H1 (cell line): ENCODE data around the gene JOSD2. TPM values are rescaled to one million over a fixed set of nuclear protein-coding genes. Genes with fewer than 3 reads are reported as not detected.

ENCODE experiments used
- ATF3 ChIP-seq: IDR thresholded peaks from 2 replicates; pipeline ENCODE4 v1.6.1; 2011; ENCODE audit warnings: low read depth, mild to moderate bottlenecking, low read length; ENCODE audit not compliant: insufficient read depth
- BRCA1 ChIP-seq: IDR thresholded peaks from 2 replicates; pipeline ENCODE4 v1.6.1; 2012; ENCODE audit warnings: low read depth, low read length, improper control_type of control experiment
- CHD7 ChIP-seq: fragments of 300-600 bp; sonication (generic); IDR thresholded peaks from 2 replicates; pipeline ENCODE4 v1.7.1; 2012; ENCODE audit warnings: low read length, moderate library complexity, mild to moderate bottlenecking, inconsistent platforms; ENCODE audit not compliant: insufficient replicate concordance
- E2F6 ChIP-seq: IDR thresholded peaks from 2 replicates; pipeline ENCODE4 v1.6.1; 2012; ENCODE audit warnings: inconsistent platforms
- KDM5A ChIP-seq: fragments of 200-600 bp; IDR thresholded peaks from 2 replicates; pipeline ENCODE4 v1.7.1; 2012; ENCODE audit warnings: mild to moderate bottlenecking, low read length, inconsistent platforms, mixed read lengths
- RFX5 ChIP-seq: IDR thresholded peaks from 2 replicates; pipeline ENCODE4 v1.6.1; 2011; ENCODE audit warnings: low read depth, low read length, improper control_type of control experiment, borderline replicate concordance
- SP4 ChIP-seq: IDR thresholded peaks from 2 replicates; pipeline ENCODE4 v1.6.1; 2012; ENCODE audit warnings: low read length, inconsistent platforms
- polyA plus RNA-seq, 7 experiments: library from polyadenylated mRNA; depleted of rRNA in 3 of 7; stranded (reverse) in 5 of 7; unstranded in 2 of 7; fragments of >200 nt in 5 of 7; fragments of 200-250 nt in 2 of 7; gene quantifications; 1 replicate in 5 of 7; 2 replicates in 1 of 7; 4 replicates in 1 of 7; pipeline versions ENCODE4 v1.2.1 to v1.2.3, GENCODE V29; 2011 to 2013; ENCODE audit warnings: missing spikeins in 2 of 7, mixed read lengths in 2 of 7
- total RNA-seq: library from RNA; stranded (reverse); fragmentation: NEBNext Ultra II Directional; extraction: Animal tissue kit (Norgen Biotek cat#: 25700); gene quantifications from 2 replicates; pipeline ENCODE4 v1.2.1, GENCODE V29; 2021

JOSD2 gene
- total and polyA plus RNA-seq, 2 of the 8 experiments (the other 6 are each of a cell fraction or from before 2014, with no cell fraction given) = 1.9 to 6.6 TPM

- TF ChIP-seq SP4 = peak; percentile 94
- no peak for TF ChIP-seq KDM5A
- peak; percentile 58; the same call in 1 of the 2 replicates for TF ChIP-seq ATF3
- peak; percentile 22; the same call in 1 of the 2 replicates for TF ChIP-seq RFX5
- no peak for TF ChIP-seq CHD7
- TF ChIP-seq BRCA1 = peak; percentile 64; the same call in 1 of the 2 replicates
- peak; percentile 54 for TF ChIP-seq E2F6
Measured at GRCh38 chr19:50476224-50476906, 34.6 kb downstream of the JOSD2 start, which contains the start of the genes EMC10 and GARIN5A (continued).
